Daoy (cell line): ENCODE results near the gene ACSF2. TPM values are rescaled to one million over a fixed set of nuclear protein-coding genes. Genes with fewer than 3 reads are reported as not detected.
"Not testable (repeated sequence)": the region's sequence is repeated elsewhere in the genome, so short reads cannot be mapped to it uniquely, and the experiment has no call there.

Source experiments
- DNase-seq: peaks from one replicate; pipeline ENCODE4 v3.0.0-alpha.2; 2015; ENCODE audit warnings: low read depth
- total RNA-seq: library from RNA; depleted of rRNA; stranded (reverse); fragments of >200 nt; shearing (Covaris generic); gene quantifications from 2 replicates; pipeline ENCODE4 v1.2.3, GENCODE V29; 2014

The ACSF2 gene
- total RNA-seq, 1 experiment from 2014 or later = 8.2 TPM

DNA sequence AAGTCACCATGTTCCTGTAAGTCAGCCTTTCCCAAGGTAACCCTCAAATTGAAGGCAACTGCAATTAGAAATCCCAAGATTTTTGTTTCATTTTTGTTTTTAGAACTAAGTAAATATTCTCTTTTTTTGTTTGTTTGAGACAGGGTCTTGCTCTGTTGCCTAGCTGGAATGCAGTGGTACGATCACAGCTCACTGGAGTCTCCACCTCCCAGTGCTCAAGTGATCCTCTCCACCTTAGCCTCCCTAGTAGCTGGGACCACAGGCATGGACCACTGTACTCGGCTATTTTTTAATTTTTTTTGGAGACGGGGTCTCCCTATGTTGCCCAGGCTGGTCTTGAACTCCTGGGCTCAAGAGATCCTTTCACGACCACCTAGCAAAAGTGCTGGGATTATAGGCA is 18.1 kb upstream of the ACSF2 start:
- DNase-seq = no peak

DNA sequence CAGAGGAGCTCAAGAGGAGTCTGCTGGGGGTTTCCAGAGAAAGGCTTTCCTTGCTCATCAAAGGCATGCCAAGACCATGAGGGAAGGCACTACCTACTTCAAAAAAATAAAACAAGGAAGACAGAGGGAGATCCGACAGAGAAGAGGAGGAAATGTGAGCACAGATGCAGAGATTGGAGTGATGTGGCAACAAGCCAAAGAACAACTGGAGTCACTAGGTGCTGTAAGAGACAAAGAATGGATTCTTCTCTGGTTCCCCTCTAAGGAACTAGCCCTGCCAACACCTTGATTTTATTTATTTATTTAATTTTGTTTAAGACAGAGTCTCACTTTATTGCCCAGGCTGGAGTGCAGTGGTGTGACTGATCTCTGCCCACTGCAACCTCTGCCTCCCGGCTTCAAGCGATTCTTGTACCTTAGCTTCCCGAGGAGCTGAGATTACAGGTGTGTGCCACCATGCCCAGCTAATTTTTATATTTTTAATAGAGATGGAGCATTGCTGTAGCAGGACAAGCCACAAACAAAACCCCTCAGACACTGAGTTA is 13.8 kb upstream of the ACSF2 start:
- no peak for DNase-seq

DNA sequence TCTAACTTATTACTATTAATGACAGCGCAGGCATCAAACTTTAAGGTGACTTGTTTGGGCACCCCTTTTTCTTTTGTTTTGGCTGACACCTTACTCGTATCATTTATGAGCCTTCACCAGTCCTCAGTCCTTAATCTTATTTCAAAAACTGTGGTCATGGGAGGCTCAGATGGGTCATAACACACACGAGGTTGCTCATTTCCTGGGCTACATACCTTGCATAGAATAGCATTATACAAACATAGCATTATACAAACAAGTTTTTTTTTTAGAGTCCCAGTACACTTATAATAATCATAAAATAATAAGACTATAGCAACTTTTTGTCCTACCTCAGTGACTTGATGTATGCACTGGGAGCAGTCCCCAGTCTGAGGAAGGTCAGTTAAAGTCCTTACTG is 11.2 kb upstream of the ACSF2 start:
- no peak for DNase-seq

DNA sequence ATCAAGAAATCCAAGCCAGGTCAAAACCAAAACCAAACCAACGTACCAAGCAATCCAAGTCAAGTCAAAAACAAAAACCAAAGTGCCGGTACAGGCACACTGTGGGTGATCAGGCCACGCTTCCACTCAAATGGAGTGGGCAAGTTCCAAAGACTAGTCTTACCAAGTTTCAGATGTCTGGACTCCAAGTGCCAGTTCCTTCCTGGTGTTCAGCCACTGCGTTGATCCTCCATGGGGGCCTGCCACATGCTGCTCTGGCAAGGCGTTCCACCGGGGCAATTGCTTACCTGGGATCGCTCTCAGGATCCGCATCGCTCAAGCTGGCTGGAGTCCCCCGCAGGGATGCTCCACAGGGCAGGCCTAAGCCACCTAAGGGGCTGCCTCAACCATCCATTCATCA is 6.4 kb upstream of the ACSF2 start:
- not testable (repeated sequence) for DNase-seq

DNA sequence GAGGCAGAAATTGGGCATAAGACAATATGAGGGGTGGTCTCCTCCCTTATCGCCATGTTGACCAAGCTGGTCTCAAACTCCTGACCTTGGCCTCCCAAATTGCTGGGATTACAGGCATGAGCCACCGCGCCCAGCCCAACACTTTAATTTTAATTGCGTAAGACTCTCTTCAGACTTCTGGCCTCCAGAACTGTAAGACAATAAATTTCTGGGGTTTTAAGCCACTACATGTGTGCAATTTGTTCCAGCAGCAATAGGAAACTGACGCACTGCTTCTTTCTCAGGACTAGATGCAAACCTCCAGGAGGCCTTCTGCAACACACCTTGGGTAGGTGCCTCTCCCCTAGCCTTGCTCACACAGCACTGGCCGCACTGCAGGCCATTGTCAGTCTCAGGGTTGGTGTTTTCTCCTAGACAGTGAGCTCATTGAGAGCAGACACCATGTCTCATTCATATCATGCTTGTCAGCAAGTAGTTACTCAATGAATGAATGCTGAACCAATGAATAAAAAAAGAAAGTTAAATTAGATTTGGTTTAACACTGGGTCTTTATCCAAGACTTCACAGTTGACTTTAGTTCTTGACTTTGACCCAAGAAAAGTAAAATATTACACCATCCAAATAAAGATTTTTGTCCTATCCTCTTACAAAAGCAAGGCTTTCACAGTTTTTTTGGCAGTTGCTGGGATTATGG is 5.5 kb upstream of the ACSF2 start:
- no peak for DNase-seq

DNA sequence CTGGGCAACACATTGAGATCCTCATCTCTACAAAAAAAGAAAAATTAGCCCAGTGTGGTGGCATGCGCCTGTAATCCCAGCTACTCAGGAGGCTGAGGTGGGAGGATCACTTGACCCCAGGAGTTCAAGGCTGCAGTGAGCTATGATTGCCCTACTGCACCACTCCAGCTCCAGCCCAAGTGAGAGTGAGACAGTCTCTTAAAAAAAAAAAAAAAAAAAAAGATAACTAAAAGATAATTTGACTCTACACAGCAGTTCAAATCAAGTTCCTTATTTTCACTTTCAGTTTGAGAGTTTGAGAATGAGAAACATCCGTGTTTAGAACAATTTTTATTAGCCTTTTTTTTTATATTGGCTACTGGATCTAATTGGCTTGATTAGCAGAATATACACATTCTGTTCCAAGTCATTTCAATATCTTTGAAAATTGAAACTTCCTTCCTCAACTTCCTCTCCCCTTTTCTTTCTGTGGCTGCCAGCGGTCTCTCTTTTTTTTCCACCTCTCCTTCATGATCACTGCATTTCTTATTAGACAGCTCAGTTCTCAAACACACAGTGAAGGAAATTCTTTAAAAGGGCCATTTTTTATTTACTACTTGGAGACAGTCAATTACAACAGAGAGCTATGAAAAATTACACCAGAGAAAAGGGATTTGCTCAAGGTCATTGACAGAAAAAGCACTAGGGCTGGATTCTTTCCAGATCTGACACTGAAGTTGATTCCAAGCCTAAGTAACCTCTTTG is 4.5 kb upstream of the ACSF2 start:
- DNase-seq = no peak

DNA sequence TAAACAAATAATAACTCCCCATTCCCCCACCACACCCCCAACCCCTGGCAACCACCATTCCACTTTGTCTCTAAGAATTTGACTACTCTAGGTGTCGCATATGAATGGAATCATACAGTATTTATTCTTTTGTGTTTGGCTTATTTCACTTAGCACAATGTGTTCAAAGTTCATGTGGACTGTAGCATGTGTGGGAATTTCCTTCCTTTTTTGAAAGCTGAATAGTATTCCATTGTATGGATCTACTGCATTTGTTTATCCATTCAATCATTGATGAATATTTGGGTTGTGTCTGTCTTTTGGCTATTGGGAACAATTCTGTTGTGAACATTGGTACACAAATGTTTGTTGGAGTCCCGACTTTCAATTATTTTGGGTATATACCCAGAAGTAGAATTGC is 3.3 kb upstream of the ACSF2 start:
- no peak for DNase-seq

DNA sequence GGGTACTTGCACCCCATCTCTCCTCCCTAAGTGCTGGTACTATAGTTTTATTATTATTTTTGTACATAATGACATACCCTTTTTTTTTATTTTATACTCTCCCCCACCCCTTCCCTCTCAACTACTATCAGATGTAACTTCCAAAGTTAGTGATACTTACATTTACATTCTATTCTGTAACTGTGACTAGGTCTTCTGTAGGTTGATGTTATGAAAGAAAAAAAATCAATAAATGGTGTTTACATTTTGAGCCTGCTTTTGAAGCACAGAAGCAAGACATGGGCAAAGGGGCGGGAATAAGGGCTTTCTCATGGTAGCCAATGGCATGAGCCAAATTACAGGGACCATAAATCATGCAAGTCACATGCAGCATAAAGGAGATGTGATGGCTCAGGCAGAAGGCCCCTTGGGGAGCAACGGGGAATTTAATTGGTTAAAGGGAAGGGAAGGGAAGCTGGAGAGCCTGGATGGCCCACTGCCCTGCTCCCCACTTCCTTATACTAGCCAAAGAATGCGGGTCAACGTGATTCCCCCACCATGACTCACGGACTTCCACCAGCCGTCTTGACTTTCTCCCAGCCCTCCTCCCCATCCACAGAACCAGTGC is 2.4 kb upstream of the ACSF2 start:
- peak; percentile 89 for DNase-seq

DNA sequence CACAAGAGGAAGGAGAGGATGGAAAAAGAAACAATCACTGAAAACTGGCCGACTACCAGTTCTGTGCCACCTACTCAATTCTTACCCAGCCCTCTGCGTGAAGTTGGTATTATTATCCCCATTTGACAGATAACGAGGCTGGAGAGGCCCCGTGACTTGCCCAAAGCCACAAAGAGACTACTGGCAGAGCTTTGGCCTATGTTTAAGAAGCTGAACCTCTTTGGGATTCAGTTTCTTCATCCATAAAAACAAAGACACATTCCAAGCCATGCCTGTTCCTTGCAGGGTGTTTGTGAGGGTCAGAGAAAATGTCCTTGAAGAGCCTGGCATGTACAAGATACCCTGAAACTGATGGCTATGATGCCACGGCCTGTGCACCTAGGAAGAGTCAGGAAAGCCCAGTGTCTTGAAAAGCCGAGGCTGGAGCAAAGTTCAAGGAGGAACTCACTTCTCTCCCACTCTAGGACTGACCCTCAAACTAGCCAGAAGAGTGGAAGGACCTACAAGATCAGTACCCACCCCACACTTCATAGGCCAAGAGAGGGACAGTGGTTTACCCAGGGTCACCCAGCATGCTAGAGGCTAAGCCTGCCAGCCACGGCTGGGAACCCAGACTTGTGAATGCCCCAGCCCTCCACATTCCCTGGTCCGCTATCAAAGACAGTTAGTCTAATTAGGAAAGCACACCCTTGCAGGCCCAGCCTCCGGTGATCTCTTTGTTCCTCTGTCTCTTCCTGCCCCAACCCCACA is 1.6 kb upstream of the ACSF2 start:
- no peak for DNase-seq

DNA sequence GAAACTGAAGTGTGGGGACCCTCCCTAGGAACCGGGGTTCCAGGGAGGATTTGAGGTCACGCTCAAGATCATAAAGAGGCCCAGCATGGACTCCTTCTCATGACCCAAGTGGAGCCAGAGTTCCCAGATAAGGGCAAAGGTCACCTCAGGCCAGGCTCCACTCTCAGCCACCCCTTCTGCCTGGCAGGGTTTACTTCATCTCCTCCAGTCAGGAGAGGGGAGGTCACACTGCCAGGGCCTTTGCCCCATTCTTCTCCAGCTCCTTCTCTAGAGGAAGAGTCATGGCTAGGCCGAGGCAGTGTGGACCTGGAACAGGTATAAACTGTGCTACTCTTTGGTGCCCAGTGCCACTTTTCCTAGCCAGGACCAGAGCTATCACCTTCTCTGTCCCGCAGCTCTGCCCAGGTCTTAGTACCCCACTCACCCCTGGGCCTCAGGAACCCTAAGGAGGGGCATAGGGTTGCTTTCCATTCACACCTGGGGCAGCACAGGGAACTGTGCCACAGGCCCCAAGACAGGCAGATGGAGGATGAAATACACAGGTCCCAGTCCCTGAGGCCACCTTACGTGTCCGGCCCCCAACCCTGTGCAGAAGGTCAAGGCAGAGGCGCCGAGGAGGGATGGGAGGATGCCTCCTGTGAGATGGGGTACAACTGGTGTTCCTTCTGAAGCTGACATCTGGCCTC is 879 bp upstream of the ACSF2 start:
- DNase-seq = no peak

DNA sequence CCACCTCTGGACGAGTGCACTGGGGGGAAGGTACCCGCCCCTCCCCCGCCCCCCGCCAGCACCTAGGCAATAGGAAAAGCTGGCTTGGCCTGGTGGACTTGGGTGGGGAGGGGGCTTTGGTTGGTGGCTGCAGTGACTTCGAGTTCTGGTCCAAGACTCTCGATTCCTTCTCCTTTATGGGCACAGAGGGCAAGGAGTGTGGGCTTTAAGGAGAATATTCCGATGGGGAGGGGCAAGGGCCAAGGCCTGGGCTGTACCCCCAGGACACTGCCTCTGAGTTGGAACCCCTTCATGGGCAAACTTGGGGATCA is 409 bp downstream of the ACSF2 start:
- DNase-seq = no peak

DNA sequence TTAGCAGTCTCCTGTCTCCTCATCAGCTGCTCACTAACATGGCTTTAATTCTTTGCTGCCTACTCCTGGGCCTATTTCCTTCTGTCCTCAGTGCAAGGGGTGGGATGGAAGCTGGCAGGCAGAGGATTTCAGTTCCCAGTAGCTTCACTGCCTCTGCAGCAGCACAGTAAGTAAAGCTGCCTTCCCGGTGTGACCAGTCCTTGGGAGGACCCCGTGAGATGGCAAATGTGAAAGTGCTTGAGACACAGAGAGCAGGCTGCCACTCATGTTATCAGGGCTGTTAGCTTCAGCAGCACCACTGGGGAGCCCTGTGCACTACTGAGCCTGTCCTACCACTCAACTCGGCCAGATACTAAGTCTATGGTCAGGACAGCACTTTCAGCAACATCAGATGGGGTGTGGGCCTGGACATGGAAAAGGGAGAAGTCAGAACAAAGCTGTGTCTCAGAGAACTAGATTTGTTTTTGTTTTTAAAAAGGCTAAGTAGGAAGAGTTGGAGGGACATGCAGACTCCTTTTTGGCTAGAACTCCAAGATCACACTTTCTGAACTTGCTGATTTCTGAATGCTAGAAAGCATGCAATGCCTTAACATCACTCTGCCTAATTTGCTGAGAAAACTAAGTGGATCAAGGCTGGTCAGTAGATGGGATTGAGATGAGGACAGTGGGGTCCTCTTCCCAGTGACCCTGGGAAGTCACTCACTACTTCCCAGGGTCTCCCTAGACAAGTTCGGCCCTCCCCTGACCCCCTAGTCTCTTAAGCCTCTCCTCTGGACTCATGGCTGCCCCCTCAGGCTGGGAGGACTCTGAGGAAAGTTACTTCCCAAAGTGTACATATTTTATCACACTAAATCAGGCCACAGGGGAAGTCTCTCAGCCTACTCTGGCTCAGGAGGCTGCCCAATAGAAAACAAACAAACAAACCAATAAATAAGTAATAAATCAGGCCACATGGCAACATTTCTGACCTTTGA is 1.1 kb downstream of the ACSF2 start:
- no peak for DNase-seq

DNA sequence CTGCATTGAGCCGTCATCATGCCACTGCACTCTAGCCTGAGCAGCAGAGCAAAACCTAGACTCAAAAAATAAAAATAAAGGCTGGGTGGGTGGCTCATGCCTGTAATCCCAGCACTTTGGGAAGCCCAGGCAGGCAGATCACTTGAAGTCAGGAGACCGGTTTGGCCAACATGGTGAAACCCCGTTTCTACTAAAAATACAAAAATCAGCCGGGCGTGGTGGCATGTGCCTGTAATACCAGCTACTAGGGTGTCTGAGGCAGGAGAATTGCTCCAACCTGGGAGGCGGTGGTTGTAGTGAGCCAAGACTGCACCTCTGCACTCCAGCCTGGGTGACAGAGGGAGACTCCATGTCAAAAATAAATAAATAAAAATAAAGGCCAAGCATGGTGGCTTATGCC is 2.1 kb downstream of the ACSF2 start:
- not testable (repeated sequence) for DNase-seq

DNA sequence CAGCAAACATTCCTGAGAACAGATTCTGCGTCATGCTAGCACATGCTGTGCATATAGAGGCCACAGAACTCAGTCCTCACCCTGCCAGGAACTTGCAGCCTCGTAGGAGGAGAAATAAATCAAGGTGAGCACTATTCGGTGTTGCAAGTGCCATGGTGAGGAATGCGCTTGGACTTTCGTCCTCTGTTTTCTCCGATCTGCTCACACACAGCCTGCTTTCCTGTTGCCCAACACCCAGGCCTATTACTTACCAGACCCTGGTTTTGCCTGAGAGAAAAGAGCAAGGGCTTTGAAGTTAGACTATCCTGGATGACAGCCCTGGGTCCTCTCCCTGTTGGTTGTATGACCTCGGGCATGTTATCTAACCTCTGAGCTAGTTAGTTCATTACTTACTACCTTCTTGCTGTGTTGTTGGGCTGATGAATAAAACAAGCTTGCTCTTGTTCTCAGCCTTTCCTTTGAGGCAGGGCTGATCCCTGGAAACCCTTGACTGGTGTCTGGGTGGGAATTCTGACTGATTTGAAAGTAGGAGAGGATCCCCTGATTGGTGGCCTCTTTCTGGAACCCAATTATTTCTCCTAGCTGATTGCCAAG is 2.9 kb downstream of the ACSF2 start:
- DNase-seq = no peak

DNA sequence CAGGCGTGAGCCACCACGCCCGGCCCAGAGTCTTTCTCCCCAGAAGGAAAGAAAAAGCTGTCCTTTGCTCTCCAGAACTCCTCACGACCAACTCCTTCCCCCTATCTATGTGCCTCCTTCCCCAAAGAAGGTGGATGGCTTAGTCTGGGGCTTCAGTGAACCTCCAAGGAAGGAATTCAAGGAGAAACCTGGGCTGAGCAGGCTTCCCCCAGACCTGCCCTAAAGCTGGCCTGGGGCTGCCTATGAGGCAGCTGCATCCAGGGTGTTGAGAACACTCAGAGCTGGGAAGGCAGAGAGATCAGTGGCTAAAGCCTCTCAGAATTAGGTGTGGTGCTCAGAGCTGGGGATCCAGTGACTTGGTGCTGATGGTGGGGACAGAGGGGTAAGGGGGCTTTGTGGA is 3.8 kb downstream of the ACSF2 start:
- no peak for DNase-seq

DNA sequence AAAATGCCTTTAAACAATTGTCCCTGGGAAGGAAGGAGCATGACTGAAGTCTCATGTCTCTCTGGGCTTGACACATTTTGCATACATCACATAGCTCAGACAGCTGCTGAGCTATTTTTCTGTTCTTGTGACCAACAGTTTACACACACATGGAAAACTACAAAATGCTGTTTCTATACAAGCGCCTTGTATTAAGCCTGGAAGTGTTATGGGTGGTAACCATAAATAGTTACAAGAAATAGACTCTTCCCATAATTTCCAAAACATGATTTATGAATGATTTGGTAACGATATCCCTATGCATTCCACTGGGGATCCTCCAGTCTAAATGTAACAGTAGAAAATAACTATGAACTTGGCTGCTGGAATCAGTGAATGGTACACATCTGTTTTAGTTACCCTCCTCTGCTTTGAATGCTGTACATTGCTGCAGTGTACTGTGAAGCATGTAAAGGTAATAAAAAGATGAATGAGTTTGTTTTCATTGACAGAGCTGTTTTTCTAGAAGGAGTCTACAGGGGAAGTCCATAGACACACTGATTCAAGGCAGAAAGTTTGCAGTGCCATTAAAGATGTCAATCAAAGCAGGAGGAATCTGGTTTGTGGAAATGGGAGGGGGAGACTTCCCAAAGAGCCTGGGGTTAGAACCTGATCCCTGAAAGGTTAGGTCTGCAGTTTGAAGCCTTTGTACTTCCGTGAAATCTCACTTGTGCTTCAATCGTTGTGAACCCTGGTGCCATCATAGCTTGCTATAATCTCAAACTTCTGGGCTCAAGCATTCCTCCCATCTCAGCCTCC is 5.0 kb downstream of the ACSF2 start:
- no peak for DNase-seq

DNA sequence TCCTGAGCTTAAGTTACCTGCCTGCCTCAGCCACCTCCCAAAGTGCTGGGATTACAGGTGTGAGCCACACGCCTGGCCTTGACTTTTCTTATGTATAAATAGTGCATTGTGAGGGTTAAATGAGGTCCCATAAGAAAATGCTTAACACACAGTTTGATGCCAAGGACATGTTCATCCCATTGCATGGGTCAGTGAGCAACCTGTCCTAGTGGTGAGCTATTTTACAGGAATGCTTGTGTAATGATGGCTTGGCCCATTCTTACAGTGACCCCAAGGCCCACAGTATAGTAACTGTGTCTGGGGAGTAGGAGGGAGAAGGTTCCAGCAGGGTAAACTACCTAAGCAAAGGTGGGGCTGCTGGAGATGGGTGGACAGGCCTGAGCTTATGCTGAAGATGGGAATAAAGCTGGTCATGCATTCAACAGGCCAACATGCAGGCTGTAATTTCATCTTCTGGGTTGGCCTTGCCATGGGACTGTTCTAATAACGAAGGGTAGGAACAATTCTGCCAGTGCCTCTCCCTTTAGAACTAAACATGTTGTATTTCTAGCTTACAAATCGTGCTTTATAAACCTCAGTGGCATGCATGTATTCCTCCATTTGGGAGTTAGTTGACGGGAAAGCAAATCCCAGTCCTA is 6.2 kb downstream of the ACSF2 start:
- no peak for DNase-seq

DNA sequence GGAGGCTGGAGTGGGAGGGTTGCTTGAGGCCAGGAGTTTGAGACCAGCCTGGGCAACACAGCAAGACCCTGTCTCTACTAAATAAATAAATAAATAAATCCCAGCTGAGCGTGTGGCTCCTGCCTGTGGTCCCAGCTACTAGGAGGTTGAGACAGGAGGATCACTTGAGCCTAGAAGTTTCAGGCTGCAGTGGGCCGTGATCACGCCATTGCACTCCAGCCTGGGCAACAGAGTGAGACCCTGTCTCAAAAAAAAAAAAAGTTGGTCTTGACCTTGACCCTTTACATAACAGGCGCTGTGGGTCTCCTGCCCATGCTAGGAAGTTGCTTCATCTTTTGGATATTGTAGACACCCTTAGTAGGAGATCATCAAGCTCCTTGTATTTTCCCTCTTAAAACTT is 11.4 kb downstream of the ACSF2 start:
- no peak for DNase-seq

DNA sequence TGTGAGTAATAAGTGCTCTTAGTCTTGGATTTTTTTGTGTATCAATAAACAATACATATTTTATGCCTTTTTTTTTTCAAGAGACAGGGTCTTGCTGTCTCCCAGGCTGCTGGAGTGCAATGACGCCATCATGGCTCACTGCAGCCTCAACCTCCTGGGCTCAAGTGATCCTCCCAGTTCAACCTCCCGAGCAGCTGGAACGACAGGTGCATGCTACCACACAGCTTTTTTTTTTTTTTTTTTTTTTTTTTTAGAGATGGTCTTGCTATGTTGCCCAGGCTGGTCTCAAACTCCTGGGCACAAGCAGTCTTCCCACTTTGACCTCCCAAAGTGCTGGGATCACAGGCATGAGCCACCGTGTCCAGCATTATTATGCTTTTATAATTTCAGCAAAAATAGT is 13.0 kb downstream of the ACSF2 start:
- no peak for DNase-seq
